Forelimb muscle (tissue), 1 donor: ENCODE data around the gene OR56B1. TPM values are rescaled to one million over a fixed set of nuclear protein-coding genes. Genes with fewer than 3 reads are reported as not detected.
"Not testable (repeated sequence)": the region's sequence is repeated elsewhere in the genome, so short reads cannot be mapped to it uniquely, and the experiment has no call there.

Experiments
- DNase-seq: peaks from one replicate; pipeline ENCODE4 v3.0.0-alpha.2; 2013; ENCODE audit warnings: low read depth
- polyA plus RNA-seq: library from polyadenylated mRNA; unstranded; fragments of 120-200 nt; gene quantifications from one replicate; pipeline ENCODE4 v1.2.1, GENCODE V29; 2013; ENCODE audit not compliant: insufficient read length

OR56B1 gene, protein sequence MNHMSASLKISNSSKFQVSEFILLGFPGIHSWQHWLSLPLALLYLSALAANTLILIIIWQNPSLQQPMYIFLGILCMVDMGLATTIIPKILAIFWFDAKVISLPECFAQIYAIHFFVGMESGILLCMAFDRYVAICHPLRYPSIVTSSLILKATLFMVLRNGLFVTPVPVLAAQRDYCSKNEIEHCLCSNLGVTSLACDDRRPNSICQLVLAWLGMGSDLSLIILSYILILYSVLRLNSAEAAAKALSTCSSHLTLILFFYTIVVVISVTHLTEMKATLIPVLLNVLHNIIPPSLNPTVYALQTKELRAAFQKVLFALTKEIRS
- polyA plus RNA-seq: not detected

DNA sequence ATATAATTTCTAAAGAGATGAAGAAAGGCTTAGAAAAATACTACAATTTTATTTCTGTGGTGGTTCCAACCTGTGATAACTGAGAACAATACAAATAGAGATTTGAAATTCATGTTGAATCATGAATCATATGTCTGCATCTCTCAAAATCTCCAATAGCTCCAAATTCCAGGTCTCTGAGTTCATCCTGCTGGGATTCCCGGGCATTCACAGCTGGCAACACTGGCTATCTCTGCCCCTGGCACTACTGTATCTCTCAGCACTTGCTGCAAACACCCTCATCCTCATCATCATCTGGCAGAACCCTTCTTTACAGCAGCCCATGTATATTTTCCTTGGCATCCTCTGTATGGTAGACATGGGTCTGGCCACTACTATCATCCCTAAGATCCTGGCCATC lies at the start of gene OR56B1:
OR56B1 (plus strand) TSS at position 53 of the 400 bp plus-strand sequence; CDS start at position 122, 69 bp downstream.
- DNase-seq: no peak

DNA sequence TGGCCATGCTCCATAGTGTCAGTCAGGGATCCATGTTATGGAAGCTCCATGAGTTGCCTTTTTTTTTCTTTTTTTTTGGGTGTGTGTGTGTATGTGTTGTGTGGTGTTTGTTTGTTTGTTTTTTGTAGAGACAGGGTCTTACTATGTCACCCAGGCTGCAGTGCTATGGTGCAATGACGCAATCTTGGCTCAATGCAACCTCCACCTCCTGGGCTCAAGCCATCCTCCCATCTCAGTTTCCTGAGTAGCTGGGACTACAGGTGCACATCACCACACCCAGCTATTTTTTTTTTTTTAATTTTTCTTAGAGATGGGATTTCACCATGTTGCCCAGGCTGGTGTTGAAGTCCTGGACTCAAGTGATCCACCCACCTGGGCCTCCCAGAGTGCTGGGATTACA lies 47.8 kb upstream of the OR56B1 start:
- DNase-seq: no peak

DNA sequence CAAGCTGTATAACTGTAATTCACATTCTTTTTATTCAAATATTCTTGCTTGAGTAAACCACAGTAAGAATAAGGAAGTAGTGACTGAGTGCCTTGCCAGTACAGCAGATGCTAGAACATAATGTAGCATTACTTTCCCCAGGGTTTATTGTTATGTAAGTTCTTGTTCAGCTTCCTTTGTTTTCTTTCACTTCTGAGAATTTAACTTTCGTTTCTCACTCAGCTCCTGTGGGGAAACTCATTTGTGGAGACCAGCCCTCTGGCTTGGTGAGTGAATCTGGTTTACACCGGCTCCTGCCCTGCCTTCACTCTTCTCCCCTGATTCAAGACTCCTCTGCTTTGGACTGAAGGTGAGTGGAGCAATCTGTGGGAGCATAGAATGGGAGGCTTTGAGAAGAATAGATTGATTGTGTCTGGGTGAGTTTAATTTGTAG lies 46.7 kb upstream of the OR56B1 start, which contains the start of gene TRIM22:
TRIM22 (plus strand) TSS at position 240 of the 433 bp plus-strand sequence. CDS start 6,443 bp downstream, outside the sequence.
- peak; percentile 74 for DNase-seq

DNA sequence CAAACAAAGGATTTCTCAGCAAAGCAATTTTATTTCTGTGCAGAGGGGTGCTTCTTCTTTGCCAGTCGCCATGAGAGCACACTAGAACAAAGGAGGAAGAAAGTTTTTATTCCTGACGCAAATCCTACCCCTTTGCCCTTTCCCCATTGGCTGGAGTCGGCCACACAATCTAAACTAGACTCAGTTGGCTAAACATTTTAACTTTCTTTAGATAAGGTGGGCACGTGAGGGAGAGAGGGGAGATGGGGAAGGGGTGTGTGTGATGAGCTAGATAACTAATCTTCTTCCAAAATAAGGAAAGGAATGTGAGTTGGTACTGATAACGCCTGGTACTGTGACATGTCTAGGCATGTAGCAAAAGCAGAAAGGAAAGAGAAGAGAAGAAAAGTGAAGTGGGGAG lies 46.0 kb upstream of the OR56B1 start:
- no peak for DNase-seq

DNA sequence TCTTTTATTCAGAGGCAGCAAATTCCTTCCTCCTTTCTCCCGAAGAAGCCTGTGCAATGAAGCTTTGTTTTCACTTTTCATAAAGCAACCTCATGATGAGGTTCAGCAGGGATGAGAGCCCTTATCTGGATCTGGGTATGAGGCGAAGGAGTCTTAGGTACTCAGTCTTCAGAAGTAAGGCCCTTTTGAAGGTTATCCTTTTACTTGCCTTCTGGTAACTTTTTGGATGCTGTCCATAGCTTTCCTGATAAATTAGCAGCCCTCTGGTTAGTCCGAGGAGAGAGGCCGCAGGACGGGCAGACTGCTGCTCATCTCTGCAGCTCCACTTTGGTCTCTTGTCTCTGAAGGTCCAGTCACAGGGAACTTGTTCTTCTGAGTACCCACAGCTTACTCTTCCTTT lies 45.5 kb upstream of the OR56B1 start:
- DNase-seq: no peak

DNA sequence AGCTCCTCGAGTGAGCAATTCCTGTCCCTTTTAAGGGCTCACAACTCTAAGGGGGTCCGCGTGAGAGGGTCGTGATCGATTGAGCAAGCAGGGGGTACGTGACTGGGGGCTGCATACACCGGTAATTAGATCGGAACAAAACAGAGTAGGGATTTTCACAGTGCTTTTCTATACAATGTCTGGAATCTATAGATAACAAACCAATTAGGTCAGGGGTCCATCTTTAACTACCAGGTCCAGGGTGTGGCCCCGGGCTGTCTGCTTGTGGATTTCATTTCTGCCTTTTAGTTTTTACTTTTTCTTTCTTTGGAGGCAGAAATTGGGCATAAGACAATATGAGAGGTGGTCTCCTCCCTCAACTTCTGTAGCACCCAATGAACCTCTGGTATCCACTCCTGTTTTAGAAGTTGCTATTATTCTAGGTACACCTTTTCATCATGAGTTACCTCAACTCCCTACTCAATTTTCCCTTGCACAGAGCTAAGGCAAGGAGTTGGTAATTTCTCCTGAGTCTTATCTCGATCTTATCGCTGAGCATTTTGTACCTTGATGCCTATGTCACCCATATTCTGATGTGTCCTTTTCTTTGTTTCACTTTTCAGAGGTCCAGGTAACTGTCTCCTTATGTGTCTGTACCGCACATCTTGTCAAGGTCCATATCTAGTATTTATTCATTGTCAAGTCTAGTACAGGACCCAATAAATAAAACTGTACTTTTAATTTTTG lies 44.8 kb upstream of the OR56B1 start:
- DNase-seq: not testable (repeated sequence)

DNA sequence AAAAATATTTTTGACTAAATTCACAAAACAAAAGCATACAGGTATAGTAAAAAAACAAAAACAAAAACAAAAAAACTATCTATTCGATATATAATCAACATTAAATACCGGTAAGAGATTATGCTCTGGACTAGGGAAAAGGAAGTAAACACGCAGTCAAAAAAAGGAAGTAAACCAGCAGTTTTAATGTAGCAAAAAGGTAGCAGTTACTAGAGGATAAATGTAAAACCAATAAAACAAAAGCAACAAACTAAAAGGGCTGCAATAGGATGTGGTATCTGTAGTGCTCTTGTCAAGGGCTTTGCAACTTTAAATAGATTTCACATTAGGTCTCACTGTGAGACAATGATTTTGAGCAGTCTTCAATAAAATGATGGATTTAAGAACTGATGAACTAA lies 44.3 kb upstream of the OR56B1 start:
- DNase-seq: no peak

DNA sequence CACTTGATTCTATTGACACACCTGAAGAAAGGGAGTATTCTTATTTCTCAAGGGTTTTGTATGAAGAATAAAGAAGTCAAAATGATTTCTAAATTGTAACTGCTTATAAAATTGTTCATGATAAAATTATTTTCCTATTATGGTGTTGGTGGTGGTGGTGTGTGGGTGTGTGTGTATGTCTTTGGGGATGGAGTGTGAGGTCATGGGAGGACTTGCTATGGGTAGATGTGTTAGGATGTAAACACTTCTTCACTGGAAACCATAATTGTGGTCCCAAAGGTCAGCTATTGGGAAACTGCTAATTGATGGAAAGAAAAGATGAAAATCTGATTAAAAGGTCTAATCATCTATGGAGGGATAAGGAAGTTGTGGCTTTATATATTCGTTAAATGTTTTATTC lies 41.6 kb upstream of the OR56B1 start:
- no peak for DNase-seq

DNA sequence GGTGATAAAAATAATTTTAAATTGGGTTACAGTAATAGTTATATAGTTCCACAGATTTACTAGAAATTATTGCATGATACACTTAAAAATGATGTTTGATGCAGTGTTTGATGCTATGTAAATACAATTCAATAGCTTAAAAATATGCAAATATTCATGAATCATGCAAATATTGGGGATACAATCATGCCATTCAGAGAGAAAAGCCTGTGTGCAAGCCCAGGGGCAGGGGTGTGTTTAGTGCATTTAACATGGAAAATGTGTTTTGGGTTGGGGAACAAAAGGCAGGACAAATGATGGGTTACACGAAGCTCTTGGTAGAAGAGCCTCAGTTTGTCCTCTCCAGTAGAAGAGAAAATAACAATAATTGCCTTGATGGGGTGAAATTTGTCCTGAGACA lies 40.7 kb upstream of the OR56B1 start:
- DNase-seq: no peak

DNA sequence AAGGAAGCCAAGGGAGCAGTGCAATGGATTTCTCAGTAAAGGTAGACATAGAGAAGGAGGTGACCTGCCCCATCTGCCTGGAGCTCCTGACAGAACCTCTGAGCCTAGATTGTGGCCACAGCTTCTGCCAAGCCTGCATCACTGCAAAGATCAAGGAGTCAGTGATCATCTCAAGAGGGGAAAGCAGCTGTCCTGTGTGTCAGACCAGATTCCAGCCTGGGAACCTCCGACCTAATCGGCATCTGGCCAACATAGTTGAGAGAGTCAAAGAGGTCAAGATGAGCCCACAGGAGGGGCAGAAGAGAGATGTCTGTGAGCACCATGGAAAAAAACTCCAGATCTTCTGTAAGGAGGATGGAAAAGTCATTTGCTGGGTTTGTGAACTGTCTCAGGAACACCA lies 40.0 kb upstream of the OR56B1 start:
- DNase-seq: no peak

DNA sequence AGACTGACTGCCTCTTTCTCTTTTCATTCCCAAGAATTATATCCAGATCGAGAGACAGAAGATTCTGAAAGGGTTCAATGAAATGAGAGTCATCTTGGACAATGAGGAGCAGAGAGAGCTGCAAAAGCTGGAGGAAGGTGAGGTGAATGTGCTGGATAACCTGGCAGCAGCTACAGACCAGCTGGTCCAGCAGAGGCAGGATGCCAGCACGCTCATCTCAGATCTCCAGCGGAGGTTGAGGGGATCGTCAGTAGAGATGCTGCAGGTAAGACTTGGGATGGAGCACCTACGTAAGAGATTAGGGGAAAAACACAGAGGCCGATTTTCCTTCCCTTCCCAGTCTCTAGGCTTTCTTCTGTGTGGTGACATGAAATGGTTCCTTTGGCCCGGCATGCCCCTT lies 38.0 kb upstream of the OR56B1 start:
- DNase-seq: no peak

DNA sequence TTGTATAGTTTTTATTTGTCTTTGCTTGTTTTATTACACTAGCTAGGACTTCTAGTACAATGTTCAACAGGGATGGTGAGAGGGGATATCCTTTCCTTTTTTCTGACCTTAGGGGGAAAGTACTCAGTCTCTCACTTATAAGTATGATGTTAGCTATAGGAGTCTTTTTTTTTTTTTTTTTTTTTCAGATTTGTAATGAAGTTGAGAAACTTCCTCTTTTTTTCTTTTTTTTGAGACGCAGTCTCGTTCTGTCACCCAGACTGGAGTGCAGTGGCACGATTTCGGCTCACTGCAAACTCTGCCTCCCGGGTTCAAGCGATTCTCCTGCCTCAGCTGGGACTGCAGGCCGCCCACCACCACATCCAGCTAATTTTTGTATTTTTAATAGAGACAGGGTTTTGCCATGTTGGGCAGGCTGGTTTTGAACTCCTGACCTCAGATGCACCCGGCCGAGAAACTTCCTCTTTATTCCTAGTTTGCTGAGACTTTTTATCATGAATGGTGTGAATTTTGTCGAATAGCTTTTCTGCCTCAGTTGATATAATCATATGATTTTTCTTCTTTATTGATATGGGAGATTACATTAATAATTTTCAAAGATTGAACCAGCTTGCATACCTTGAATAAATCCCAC lies 35.7 kb upstream of the OR56B1 start:
- no peak for DNase-seq

DNA sequence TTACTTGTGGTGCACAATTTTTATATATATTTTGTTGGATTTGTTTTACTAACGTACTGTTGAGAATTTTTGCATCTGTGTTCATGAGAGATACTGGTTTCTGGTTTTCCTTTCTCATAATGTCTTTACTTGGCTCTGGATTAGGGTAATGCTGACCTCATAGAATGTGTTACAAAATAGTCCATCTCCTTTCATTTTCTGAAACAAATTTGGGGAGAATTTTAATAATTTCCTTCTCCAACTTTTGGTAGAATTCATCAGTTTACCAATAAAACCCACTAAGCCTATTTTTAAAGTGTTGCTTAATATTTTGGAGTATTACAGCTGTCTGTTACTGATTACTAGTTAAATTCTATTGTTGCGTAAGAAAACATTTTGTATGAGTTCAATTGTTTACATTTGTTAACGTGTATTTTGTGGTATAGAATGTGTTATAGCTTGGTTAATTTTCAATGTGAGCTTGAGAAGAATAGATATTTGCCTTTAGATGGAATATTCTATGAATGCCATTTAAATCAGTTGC lies 35.1 kb upstream of the OR56B1 start:
- no peak for DNase-seq

DNA sequence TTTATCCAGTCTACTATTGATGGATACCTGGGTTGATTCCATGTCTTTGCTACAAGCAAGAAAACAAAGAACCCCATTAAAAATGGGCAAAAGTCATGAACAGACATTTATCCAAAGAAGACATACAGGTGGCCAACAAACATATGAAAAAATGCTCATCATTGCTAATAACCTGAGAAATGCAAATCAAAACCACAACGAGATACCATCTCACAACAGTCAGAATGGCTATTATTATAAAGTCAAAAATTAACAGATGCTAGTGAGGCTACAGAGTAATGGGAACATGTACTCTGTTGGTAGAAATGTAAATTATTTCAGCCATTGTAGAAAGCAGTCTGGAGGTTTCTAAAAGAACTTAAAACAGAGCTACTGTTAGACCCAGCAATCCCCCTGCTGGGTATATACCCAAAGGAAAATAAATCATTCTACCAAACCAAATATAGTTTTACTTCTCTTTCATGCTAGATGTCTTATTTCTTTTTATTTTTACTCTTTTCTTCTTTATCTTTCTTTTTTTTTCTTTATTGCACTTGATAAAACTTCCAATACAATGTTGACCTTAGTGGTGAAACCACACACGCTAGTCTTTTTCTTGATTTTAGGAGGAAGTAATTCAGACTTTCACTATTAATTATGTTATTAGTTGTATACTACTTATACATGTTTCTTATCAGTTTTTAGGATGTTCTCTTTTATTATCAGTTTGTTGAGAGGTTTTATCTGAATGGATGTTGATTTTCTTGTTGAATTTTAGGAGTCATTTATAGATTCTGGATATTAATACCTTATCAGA lies 32.3 kb upstream of the OR56B1 start:
- no peak for DNase-seq

DNA sequence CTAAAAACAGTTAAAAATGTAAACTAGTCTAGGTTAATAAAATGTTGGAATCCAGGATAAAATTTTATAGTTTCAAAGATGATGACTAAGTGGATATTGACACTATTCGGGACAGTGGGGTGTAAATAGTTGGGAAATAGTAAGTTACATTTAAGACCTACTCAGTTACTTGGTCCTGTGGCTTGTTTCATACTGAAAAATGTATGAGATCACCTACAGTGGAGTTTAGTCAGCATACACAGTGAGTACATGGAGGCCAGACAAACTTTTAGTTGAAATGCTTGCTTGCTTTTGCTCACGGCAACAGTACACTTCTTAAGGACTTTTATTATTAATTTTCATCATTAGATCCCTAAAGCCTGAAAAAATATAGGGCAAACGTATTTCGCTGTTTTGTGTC lies 30.6 kb upstream of the OR56B1 start:
- DNase-seq: no peak

DNA sequence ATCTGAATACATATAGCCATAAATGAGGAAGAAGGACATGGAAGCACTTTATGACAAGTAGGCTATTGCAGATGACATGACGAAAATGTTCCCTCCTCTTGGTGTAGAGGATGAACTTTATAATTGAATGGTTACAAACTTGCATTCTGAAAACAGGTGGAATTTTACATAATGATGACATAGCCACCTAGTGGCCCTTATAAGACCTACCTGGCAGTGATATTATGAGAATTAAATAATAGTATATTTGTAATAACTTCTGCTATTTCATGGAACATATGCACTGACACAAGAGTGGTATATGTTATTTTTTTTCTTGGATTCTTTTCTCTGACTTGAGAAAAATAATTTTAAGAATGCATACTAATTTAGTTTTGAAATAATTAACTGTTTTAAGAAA lies 23.7 kb upstream of the OR56B1 start:
- DNase-seq: no peak

DNA sequence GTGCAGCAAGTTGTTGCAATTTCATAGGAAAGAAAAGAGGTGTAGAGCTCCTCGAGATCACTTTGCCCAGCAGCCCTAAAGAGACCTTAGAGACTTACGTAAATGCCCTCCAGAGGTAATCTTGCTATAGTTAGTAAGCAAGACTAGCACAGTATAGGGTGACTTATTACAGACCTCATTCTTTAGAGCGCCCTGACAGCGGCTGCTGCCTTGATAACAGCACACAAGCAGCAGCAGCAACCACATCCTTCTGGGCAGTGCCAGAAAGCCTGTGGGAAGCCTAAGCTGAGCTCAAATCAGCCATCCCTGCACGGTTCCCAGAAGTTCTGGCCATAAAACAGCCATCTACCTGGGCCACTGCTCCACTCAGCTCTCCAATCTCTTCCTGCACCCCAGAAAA lies 22.6 kb upstream of the OR56B1 start:
- no peak for DNase-seq

DNA sequence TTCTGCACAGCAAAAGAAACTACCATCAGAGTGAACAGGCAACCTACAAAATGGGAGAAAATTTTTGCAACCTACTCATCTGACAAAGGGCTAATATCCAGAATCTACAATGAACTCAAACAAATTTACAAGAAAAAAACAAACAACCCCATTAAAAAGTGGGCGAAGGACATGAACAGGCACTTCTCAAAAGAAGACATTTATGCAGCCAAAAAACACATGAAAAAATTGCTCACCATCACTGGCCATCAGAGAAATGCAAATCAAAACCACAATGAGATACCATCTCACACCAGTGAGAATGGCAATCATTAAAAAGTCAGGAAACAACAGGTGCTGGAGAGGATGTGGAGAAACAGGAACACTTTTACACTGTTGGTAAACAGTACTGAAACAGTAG lies 19.7 kb upstream of the OR56B1 start:
- not testable (repeated sequence) for DNase-seq

DNA sequence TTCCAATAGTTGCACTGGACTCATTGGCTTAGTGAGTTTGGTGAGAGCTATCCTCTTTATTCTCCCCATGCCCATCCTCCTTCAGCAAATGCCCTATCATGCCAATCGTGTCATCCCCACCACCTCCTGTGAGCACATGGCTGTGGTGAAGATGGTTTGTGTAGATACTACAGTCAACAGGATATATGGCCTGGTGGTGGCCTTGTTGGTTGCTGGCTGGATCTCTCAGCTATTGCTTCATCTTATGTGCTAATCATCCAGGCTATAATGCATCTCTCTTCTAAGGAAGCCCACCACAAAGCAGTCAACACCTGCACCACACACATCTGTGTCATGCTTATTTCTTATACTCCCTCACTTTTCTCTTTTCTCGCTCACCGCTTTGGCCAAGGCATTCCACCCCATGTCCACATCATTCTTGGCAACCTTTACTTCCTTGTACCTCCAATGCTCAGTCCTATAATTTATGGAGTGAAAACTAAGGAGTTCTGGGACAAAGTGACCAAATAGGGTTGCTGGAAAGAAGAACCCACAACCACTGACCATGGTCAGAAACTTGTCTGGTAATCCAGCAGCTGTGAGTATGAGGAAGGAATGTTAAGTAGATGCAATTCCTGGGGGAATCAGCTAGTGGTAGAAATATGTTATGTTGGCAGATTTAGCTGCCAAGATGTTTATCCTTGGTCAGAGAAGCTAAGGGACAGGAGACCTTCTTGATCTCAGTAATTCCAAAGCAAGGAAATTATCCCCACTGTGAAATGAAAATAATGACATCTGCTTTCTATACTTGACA lies 16.3 kb upstream of the OR56B1 start:
- DNase-seq: no peak

DNA sequence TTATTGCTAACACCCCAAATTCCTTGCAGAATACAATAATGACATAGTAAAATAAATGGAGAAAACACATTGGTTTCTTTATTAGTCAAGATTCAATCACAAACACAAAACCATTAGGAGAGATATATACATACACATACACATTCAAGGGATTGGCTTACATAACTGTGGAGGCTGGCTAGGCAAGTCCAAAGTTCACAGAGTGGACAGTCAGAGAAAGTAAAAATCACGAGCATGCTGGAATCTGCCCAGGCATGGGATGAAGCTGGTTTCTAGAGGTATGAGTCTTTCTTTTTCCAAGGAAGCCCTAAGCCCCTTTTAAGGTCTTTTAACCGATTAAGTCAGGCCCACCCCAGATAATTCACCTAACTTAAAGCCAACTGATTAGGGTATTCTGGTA lies 13.6 kb upstream of the OR56B1 start:
- no peak for DNase-seq

DNA sequence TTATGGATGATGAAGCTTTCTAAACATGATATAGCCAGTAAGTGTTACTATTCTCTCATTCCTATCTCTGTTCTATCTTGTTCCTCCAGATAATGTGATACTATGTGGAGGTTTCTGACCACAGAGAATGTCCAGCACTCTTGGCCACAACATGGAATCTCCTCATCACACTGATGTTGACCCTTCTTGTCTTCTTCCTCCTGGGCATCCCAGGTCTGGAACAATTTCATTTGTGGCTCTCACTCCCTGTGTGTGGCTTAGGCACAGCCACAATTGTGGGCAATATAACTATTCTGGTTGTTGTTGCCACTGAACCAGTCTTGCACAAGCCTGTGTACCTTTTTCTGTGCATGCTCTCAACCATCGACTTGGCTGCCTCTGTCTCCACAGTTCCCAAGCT lies 9.9 kb upstream of the OR56B1 start:
- DNase-seq: no peak
